Right ventricle myocardium inferior (tissue), 1 donor: Measurements from ENCODE around the gene LRRC8A. TPM values are rescaled to one million over a fixed set of nuclear protein-coding genes. Genes with fewer than 3 reads are reported as not detected.

Source experiments
- ATAC-seq: fragments of 200-7000 bp; cut with Tn5 transposase; one replicate; pipeline ENCODE4 v1.9.1; 2020; ENCODE audit warnings: mild to moderate bottlenecking, moderate library complexity
- DNase-seq: peaks from one replicate; pipeline ENCODE4 v3.0.0; 2021; ENCODE audit errors: missing footprints
- intact Hi-C: fragments of 100-400 bp; cut with DNase I; formaldehyde crosslinking; loops from one replicate; pipeline ENCODE4 v1.11.0; 2022
- total RNA-seq: library from RNA; stranded (reverse); fragmentation: NEBNext Ultra II Directional; extraction: Animal tissue kit (Norgen Biotek cat#: 25700); gene quantifications from one replicate; pipeline ENCODE4 v1.2.1, GENCODE V29; 2021
- donor health status: DM: no; HTN: yes; CAD: no; lungs with severe emphysema.

Gene LRRC8A
- total RNA-seq, 1 donor from 2014 or later = 23.9 TPM

DNA sequence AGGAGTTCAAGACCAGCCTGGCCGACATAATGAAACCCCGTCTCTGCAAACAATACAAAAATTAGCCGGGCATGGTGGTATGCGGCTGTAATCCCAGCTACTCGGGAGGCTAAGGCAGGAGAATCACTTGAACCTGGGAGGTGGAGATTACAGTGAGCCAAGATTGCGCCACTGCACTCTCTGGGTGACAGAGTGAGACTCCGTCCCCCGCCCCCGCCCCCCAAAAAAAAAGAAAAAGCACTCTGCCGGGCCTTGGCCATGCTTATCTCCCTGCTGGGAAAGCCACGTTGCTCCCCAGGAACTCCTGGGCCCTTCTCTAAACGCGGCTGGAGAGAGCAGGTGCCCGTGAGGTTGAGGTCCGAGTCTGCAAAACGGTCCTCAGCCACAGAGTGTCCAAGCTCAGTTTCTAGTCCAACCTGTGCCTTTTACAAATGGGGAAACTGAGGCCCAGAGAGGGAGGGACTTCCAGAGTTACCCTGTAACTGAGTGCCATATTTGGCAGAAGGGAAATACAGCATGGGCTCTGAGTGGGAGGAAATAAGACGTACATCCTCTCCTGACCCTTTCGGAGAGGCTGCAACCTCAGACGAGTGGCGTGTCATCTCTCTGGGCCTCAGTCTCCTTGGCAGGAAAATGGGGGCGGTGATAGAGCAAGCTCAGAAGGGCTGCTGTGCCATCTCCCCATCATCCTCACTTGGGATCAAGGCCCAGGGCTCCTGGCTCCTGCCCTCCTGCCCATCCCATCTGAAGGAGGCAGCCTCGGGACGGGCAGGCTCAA is 32.3 kb downstream of the LRRC8A start:
- ATAC-seq (no peak), DNase-seq (no peak)
- intact Hi-C loops = no loop called here

DNA sequence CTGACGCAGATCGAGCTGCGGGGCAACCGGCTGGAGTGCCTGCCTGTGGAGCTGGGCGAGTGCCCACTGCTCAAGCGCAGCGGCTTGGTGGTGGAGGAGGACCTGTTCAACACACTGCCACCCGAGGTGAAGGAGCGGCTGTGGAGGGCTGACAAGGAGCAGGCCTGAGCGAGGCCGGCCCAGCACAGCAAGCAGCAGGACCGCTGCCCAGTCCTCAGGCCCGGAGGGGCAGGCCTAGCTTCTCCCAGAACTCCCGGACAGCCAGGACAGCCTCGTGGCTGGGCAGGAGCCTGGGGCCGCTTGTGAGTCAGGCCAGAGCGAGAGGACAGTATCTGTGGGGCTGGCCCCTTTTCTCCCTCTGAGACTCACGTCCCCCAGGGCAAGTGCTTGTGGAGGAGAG is 34.3 kb downstream of the LRRC8A start:
- peak; percentile 59 for ATAC-seq
- intact Hi-C loops = loop anchor here (2.0 kb wide), 1 partner anchor 33 kb away; the partner anchor contains the start of gene LRRC8A
- no peak for DNase-seq

DNA sequence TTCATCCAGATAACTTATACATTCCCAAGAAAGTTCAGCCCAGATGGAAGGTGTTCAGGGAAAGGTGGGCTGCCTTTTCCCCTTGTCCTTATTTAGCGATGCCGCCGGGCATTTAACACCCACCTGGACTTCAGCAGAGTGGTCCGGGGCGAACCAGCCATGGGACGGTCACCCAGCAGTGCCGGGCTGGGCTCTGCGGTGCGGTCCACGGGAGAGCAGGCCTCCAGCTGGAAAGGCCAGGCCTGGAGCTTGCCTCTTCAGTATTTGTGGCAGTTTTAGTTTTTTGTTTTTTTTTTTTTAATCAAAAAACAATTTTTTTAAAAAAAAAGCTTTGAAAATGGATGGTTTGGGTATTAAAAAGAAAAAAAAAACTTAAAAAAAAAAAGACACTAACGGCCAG is 34.8 kb downstream of the LRRC8A start:
- ATAC-seq = no peak
- DNase-seq = no peak
- intact Hi-C loops = loop anchor here (2.0 kb wide), 1 partner anchor 34 kb away; the partner anchor contains the start of gene LRRC8A

DNA sequence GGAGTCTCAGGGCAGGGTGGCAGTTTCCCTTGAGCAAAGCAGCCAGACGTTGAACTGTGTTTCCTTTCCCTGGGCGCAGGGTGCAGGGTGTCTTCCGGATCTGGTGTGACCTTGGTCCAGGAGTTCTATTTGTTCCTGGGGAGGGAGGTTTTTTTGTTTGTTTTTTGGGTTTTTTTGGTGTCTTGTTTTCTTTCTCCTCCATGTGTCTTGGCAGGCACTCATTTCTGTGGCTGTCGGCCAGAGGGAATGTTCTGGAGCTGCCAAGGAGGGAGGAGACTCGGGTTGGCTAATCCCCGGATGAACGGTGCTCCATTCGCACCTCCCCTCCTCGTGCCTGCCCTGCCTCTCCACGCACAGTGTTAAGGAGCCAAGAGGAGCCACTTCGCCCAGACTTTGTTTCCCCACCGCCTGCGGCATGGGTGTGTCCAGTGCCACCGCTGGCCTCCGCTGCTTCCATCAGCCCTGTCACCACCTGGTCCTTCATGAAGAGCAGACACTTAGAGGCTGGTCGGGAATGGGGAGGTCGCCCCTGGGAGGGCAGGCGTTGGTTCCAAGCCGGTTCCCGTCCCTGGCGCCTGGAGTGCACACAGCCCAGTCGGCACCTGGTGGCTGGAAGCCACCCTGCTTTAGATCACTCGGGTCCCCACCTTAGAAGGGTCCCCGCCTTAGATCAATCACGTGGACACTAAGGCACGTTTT is 35.4 kb downstream of the LRRC8A start:
- ATAC-seq = peak; percentile 52
- intact Hi-C loops = loop anchor here (2.0 kb wide), 1 partner anchor 34 kb away; the partner anchor contains the start of gene LRRC8A
- peak; percentile 87 for DNase-seq

DNA sequence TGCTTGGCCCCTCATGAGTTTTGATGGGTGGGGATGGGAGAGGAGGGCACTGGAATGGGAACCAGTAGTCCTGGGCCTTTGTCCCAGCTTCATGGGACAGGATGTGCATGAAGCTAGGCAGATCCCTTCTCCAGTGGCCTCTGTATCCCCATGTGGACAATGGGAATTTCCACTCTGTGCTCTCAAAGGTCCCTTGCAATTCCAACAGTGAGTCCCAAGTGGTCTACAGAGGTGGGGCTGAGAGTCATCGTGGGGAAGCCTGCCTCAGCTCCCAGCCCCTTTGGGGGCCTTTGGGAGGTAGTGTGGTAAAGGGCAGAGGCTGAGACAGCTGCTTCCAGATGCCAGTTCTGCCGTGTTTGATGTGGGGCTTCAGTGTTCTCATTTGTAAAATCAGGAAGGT is 37.0 kb downstream of the LRRC8A start:
- intact Hi-C loops = no loop called here

DNA sequence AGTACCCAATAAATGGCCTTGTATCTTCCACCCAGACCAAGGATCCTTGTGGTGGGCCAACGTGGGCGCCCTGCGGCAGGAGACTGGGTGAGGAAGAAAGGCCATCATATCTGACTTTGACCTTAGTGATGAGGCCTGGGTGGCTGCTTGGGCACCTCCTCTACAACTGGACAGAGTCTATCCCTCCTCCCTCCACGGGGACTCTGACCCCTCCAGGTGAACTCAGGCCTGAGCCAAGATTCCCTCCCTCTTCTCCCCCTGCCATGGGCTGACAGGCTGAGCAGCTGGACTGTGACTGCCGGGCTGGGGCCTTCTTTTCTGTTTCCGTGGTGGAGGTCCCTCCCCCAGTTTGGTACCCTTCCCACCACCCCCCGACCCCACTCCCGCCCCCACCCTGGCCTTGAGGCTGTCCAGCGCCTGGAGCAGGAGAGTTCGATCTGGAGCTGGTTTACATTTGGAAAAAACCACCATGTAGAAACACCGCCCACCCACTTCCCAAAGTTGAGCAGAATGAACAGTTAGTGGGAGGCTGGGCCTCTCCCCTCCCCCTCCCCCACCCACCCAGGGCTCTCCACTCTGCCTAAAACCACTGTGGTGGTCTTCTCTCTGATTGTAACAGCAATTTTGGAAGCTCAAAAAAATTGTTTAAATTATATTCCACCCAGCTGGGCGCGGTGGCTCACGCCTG is 37.6 kb downstream of the LRRC8A start:
- no peak for ATAC-seq
- no peak for DNase-seq
- intact Hi-C loops = no loop called here

More for the DNA sequence above, 37.0 kb downstream of the LRRC8A start:
- ATAC-seq (no peak), DNase-seq (no peak)

DNA sequence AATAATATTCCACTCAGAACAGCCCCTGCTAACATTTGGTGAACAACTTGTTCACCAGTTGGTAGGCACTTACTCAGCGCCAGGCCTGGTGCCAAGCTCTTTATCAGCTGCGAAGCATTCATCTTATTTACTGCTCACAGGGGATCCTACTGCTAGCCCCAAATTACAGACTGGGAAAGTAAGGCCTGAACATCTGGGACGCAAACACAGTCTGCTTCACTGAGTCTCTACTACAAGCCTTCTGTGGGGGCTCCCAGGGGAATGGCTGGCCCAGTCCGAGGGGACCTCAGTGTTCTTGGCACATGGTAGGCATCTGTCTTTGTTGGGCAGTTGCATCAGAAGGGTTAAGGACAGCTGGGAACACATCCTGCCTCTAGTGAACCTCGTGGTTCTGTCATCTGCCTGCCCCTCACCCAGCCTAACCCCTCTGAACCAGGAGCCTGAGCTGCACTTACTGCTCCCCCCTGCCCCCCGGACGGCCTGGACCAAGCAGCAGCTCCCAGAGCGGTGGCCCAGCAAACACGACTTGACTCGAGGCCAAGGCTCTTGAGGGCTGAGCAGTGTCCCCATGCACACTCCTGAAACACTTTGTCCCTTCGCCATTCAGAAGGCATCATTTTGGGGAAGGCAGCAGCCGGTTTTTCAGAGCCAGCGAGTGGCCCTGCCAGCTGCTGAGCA is 38.6 kb downstream of the LRRC8A start, which contains the start of gene PHYHD1:
PHYHD1 (plus strand) TSS at position 602 of the 678 bp plus-strand sequence. CDS start 1,342 bp downstream, outside the sequence.
- peak; percentile 89 for DNase-seq
- peak; percentile 63 for ATAC-seq
- intact Hi-C loops = no loop called here

DNA sequence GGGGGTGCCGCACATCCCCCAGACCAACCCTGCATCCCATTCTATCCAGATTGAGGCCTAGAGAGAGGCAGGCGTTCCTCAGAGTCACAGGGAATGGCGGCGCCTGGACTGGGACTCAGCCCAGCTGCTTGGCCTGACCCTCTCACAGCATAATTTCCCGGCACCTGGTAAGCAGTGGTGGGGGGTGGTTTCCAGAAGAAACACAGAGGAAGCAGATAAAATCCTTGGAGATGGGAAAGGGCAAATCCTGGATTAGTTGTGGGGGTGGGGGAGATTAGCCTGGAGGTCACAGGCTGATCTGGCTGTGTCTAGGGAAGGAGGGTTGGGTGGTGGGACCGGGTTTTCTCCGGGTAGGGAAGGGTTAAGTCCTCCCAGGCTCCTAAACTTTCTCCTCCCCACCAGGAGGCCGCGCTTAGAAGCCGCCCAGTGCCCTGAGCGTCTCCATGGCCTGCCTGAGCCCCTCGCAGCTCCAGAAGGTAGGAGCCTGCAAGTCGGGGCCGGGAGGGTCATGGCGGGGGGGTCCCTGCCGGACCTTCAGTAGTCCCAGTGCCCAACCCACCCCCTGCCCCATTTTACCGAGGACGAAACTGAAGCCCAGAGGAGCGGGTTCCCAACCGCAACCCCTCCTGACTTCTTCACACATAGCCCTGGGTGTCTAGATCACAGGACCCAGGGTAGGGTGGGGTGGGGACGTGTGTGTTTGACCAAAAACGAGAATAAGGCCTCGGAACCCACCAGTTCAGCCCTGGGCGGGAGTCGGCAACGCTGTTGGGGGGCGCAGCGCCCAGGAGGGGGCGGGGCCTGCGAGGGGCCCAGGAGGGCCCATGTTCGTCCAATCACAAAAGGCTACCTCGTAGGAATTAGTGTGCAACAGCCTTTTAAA is 40.2 kb downstream of the LRRC8A start:
- ATAC-seq (peak; percentile 69), DNase-seq (no peak)
- intact Hi-C loops = no loop called here

DNA sequence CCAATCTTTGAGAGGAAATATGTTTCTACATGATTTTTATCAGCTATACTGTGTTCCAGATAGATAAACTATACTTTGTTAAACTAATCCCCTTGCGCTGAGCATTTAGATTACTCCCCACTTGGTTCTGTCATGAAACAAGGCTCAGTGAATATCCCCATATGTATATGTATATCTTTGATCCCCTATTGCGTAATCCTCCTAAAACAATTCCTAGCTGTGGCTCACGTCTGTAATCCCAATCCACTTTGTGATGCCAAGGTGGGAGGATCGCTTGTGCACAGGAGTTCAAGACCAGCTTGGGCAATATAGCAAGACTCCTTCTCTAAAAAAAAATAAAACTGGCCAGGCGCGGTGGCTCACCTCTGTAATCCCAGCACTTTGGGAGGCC is 41.6 kb downstream of the LRRC8A start:
- DNase-seq = no peak
- intact Hi-C loops = no loop called here

DNA sequence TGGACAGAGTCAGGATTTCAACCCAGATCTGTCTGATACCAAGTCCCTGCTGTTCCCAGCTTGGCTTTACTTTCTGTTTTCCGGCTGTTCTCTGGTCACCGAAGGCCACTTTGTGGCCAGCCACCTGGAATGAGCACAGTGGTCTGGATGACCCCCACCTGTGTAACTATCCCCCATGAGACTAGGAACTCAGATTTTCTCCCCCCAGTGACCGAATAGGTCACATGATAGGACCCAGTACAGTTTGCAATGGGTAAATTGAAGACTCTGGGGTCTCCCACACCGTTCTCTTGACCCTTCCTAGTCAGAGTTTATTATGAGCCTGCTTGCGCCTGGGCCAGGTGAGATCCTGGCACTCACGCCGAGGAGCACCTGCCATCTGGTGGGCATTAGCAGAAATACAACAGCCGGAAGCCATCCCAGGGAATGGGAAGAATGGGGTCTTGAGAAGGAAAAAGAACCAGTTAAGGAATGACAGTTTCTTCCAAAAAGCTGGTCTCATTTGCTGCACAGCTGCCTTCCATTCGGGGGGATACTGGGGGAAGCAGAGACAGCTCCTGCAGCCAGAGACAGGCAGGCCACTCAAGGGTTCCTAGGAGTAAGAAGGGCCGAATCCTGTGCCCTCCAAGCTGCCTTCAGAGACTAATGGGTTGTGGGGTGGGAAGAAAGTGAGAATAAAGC is 45.9 kb downstream of the LRRC8A start:
- ATAC-seq (peak; percentile 79), DNase-seq (no peak)
- intact Hi-C loops = loop anchor here (1.0 kb wide), 1 partner anchor 65 kb away; no protein-coding TSS in a partner anchor

More for the DNA sequence above, 41.6 kb downstream of the LRRC8A start:
- ATAC-seq = no peak

DNA sequence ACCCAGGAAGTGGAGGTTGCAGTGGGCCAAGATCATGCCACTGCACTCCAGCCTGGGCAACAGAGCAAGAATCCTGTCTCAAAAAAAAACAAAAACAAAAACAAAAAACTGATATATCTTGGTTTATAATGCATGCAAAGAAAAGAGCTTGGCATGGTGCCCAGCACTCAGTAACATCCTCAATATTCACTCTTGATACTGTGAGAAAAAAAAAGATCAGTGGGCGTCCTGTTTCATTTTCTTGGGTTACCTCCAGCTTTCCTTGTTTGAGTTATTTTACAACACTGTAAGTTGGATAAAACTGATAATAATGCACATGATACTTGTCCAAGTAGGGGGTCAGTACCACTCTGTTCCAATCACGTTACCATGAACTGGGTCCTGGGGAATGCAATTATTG is 46.7 kb downstream of the LRRC8A start:
- ATAC-seq (no peak), DNase-seq (no peak)
- intact Hi-C loops = loop anchor here (1.0 kb wide), 1 partner anchor 65 kb away; no protein-coding TSS in a partner anchor

DNA sequence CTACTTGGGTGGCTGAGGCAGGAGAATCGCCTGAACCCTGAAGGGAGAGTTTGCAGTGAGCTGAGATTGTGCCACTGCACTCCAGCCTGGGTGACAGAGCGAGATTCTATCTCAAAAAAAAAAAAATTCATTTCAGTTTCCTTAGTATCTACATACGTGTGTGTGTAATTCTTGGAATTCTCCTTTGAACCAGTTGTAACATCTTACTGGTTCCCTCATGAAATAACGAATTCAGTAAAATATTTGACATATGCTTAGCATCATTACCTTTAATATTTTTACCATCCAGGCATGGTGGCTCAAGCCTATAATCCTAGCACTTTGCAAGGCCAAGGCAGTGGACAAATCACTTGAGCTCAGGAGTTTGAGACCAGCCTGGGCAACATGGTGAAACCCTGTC is 47.6 kb downstream of the LRRC8A start:
- ATAC-seq = no peak
- intact Hi-C loops = no loop called here

DNA sequence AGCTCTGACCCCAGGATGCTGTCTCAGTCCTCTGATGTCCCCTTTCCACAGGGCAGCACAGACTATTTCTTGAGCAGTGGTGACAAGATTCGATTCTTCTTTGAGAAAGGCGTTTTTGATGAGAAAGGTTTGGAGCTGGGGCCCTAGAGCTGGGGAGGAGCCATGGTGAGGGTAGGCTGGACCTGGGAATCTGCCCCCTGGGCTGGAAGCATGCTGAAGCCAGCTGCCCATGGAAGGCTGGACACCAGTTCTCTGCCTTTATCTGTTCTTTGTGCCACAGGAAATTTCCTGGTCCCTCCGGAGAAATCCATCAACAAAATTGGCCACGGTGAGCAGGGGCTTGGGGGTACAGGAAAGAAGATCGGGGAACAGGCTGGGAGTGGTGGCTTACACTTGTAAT is 51.8 kb downstream of the LRRC8A start:
- no peak for DNase-seq
- no peak for ATAC-seq
- intact Hi-C loops = no loop called here

More for the DNA sequence above, 47.6 kb downstream of the LRRC8A start:
- no peak for DNase-seq

DNA sequence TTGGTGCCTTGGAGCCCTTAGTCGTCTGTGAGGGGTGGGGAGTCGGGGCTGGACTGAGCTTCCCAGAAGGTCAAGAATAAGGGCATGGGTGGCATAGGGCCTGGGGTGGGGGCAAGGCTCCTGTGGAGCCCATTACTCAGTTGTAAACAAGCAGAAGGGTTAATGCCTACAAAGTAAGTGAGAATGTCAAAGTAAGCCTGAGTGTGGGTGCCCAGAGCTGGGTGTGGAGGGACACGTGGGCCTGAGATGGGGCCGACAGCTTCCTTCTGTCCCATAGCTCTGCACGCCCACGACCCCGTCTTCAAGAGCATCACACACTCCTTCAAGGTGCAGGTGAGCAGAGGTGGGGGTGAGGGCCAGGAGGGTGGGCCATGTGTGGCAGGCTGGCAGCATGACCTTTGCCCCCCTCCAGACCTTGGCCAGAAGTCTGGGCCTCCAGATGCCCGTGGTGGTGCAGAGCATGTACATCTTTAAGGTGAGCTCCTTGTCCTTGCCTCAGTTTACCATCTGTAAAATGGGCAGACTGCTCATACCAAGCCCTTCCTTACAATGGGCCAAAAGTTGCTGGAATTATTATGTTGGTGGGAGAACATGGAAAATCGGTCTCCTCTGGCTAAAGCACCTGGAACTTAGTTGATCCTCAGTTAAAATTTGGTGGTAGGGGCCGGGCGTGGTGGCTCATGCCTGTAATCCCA is 54.4 kb downstream of the LRRC8A start:
- intact Hi-C loops = no loop called here
- ATAC-seq = no peak
- DNase-seq = no peak

DNA sequence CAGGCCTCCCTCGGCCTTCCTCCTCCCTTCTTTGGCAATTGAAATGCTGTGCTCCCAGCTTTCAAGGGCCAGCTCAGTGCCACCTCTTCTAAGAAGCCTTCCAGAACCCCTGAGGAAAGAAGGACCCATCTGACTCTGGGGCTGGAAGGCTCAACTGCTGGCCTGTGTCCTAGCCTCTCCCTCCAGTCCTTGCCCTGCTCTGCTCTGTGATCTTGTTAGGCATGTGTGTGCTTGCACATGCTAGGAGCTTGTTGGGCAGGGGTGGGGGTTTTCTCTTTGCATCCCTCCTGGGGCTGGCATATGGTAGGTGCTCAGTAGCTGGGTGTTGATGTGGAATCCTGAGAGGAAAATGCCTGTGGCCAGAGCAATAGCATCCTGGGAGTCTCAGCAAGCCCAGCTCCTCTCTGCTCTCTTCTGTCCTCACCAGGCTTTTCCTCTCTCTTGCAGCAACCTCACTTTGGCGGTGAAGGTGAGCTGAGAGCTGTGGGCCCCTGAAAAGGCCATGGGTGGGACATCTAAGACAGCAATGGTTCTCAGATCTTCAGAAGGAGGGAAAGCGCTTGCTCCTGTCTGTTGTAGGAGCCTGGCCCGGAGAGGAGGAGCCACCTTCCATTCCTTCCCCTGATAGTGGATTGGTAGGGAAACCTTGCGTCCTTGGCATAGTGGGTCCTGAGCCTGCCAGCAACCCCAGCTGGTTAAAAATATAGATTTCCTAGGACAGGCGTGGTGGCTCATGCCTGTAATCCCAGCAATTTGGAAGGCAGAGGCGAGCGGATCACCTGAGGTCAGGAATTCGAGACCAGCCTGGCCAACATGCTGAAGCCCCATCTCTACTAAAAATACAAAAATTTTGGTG is 55.6 kb downstream of the LRRC8A start:
- intact Hi-C loops = no loop called here
- ATAC-seq (no peak), DNase-seq (peak; percentile 33)
